IMR-90 (cell line): ENCODE measurements around the gene SLIT1. TPM values are rescaled to one million over a fixed set of nuclear protein-coding genes. Genes with fewer than 3 reads are reported as not detected.
A peak's percentile ranks its signal among the peaks of the same experiment; 100 is the strongest.

Experiments used
- ATAC-seq: fragments of 200-7000 bp; cut with Tn5 transposase; 2 replicates; pipeline ENCODE4 v1.9.1; 2020; ENCODE audit warnings: low read depth, mild to moderate bottlenecking, moderate library complexity
- BruUV-seq: library from RNA; stranded (reverse); fragments of 400-500 nt; replicated peaks from 2 replicates; lab custom pipeline; 2021; lab: Mats Ljungman, UMichigan
- CTCF ChIA-PET: fragments of 300-600 bp; formaldehyde crosslinking; extraction: SDS; loops from one replicate; lab custom pipeline; 2021; ENCODE audit warnings: antibody characterized with exemption; lab: Yijun Ruan, JAX
- POLR2A ChIA-PET: fragments of 300-600 bp; sonication (Branson Sonifier 250); formaldehyde crosslinking; loops from one replicate; lab custom pipeline; 2022; ENCODE audit warnings: antibody characterized with exemption; ENCODE audit not compliant: unreplicated experiment; lab: Charles Lee
- DNase-seq: peaks from one replicate; pipeline ENCODE4 v3.0.0; 2013
- H2AFZ ChIP-seq: replicated peaks from 2 replicates; pipeline ENCODE3; 2013; ENCODE audit warnings: low read length, mild to moderate bottlenecking; ENCODE audit not compliant: poor library complexity
- H2AK5ac ChIP-seq: 2 replicates; pipeline ENCODE4 v1.6.1; 2013; ENCODE audit warnings: low read depth, low read length, inconsistent platforms
- H2AK9ac ChIP-seq: replicated peaks from 2 replicates; pipeline ENCODE3; 2013; ENCODE audit warnings: mild to moderate bottlenecking, low read depth, low read length, moderate library complexity; ENCODE audit not compliant: poor library complexity
- H2BK120ac ChIP-seq: 2 replicates; pipeline ENCODE4 v1.6.1; 2013; ENCODE audit warnings: low read depth, low read length, inconsistent platforms
- H2BK15ac ChIP-seq: 3 replicates; pipeline ENCODE4 v1.6.1; 2013; ENCODE audit warnings: low read depth, low read length, inconsistent platforms
- H2BK20ac ChIP-seq: 2 replicates; pipeline ENCODE4 v1.6.1; 2013; ENCODE audit warnings: low read depth, mild to moderate bottlenecking, inconsistent platforms, low read length, moderate library complexity
- H2BK5ac ChIP-seq: 2 replicates; pipeline ENCODE4 v1.6.1; 2013; ENCODE audit warnings: mild to moderate bottlenecking, low read depth, low read length, inconsistent platforms; ENCODE audit not compliant: poor library complexity, severe bottlenecking
- H3K14ac ChIP-seq: replicated peaks from 2 replicates; pipeline ENCODE4 v1.6.1; 2013; ENCODE audit warnings: low read depth, low read length, inconsistent platforms
- H3K18ac ChIP-seq: 2 replicates; pipeline ENCODE4 v1.6.1; 2013; ENCODE audit warnings: low read depth, low read length, control low read depth
- H3K23ac ChIP-seq: 2 replicates; pipeline ENCODE4 v1.6.1; 2013; ENCODE audit warnings: low read depth, low read length, inconsistent platforms
- H3K27ac ChIP-seq: 2 replicates; pipeline ENCODE4 v1.5.1; 2013; ENCODE audit warnings: mild to moderate bottlenecking, control low read depth, low read length; ENCODE audit not compliant: insufficient read depth
- H3K27me3 ChIP-seq: 2 replicates; pipeline ENCODE4 v1.6.1; 2013; ENCODE audit warnings: low read length; ENCODE audit not compliant: control insufficient read depth, insufficient read depth
- H3K36me3 ChIP-seq: 2 replicates; pipeline ENCODE4 v1.6.1; 2013; ENCODE audit warnings: low read length, mixed read lengths; ENCODE audit not compliant: control insufficient read depth, insufficient read depth
- H3K4ac ChIP-seq: 2 replicates; pipeline ENCODE4 v1.6.1; 2013; ENCODE audit warnings: low read depth, low read length, inconsistent platforms
- H3K4me1 ChIP-seq: 2 replicates; pipeline ENCODE4 v1.6.1; 2013; ENCODE audit warnings: low read length, mixed read lengths; ENCODE audit not compliant: control insufficient read depth, insufficient read depth
- H3K4me2 ChIP-seq: 2 replicates; pipeline ENCODE4 v1.6.1; 2013; ENCODE audit warnings: low read depth, mild to moderate bottlenecking, control low read depth, low read length, moderate library complexity
- H3K4me3 ChIP-seq: 2 replicates; pipeline ENCODE4 v1.5.1; 2013; ENCODE audit warnings: low read depth, mild to moderate bottlenecking, control low read depth, low read length, moderate library complexity; ENCODE audit not compliant: insufficient read depth
- H3K56ac ChIP-seq: 2 replicates; pipeline ENCODE4 v1.6.1; 2013; ENCODE audit warnings: low read length, inconsistent platforms; ENCODE audit not compliant: insufficient read depth; ENCODE audit errors: extremely low read depth
- H3K79me1 ChIP-seq, 2 experiments: 2 replicates each; pipeline ENCODE4 v1.6.1; 2013; ENCODE audit warnings: low read length in 2 of 2, inconsistent platforms in 1 of 2, low read depth in 1 of 2
- H3K9ac ChIP-seq: 2 replicates; pipeline ENCODE4 v1.6.1; 2013; ENCODE audit warnings: low read depth, low read length, control low read depth
- H3K9me1 ChIP-seq: 2 replicates; pipeline ENCODE4 v1.6.1; 2013; ENCODE audit warnings: low read length, inconsistent platforms; ENCODE audit not compliant: insufficient read depth
- H3K9me3 ChIP-seq: 2 replicates; pipeline ENCODE4 v1.6.1; 2013; ENCODE audit warnings: low read length; ENCODE audit not compliant: control insufficient read depth, insufficient read depth
- H4K20me1 ChIP-seq: 2 replicates; pipeline ENCODE4 v1.6.1; 2013; ENCODE audit warnings: low read length, inconsistent platforms; ENCODE audit not compliant: insufficient read depth
- H4K5ac ChIP-seq: 2 replicates; pipeline ENCODE4 v1.6.1; 2013; ENCODE audit warnings: mild to moderate bottlenecking, low read depth, low read length, control low read depth
- H4K8ac ChIP-seq, 2 experiments: 2 replicates each; pipeline ENCODE4 v1.6.1; 2013; ENCODE audit warnings: low read depth in 2 of 2, low read length in 2 of 2, control low read depth in 1 of 2, inconsistent platforms in 1 of 2
- H4K91ac ChIP-seq: 2 replicates; pipeline ENCODE4 v1.6.1; 2013; ENCODE audit warnings: low read depth, low read length, inconsistent platforms; ENCODE audit not compliant: insufficient read depth
- CEBPB ChIP-seq: IDR thresholded peaks from 2 replicates; pipeline ENCODE4 v1.6.1; 2012; ENCODE audit warnings: low read depth, low read length, improper control_type of control experiment
- MAZ ChIP-seq: IDR thresholded peaks from 2 replicates; pipeline ENCODE4 v1.6.1; 2012; ENCODE audit warnings: low read depth, mild to moderate bottlenecking, low read length, improper control_type of control experiment, moderate library complexity, borderline replicate concordance
- RCOR1 ChIP-seq: IDR thresholded peaks from 2 replicates; pipeline ENCODE4 v1.6.1; 2012; ENCODE audit warnings: mild to moderate bottlenecking, low read length, improper control_type of control experiment; ENCODE audit not compliant: insufficient replicate concordance
- WGBS, 2 experiments: methylation state at CpG; one replicate each; pipeline versions ENCODE4 v1.1.5 to v1.1.7; 2013; ENCODE audit warnings: missing lambda C conversion rate in 2 of 2; ENCODE audit not compliant: insufficient read length in 1 of 2; ENCODE audit errors: extremely low coverage in 2 of 2; 5-methylcytosine and 5-hydroxymethylcytosine counted together
- dilution Hi-C: fragments of 300-500 bp; cut with HindIII; formaldehyde crosslinking; loops from one replicate; pipeline ENCODE4 v1.14.3; 2018; ENCODE audit warnings: low sequenced_read_pairs; ENCODE audit not compliant: unreplicated experiment
- in situ Hi-C: fragments of 300-500 bp; cut with MboI; formaldehyde crosslinking; loops from 3 replicates; pipeline ENCODE4 v1.14.3; 2019; ENCODE audit warnings: low sequenced_read_pairs, inconsistent platforms, mixed read lengths
- intact Hi-C: fragments of 100-400 bp; cut with micrococcal nuclease; formaldehyde crosslinking; loops from 2 replicates; pipeline ENCODE4 v1.10.0; 2022
- polyA plus RNA-seq, 3 experiments: library from polyadenylated mRNA; depleted of rRNA; stranded (reverse); fragments of >200 nt; gene quantifications; 2 replicates each; pipeline ENCODE4 v1.2.3, GENCODE V29; 2012; ENCODE audit warnings: low replicate concordance in 1 of 3
- total RNA-seq: library from RNA; depleted of rRNA; stranded (reverse); fragments of >200 nt; gene quantifications from 2 replicates; pipeline ENCODE4 v1.2.3, GENCODE V29; 2012

The SLIT1 gene
- total and polyA plus RNA-seq, 2 of the 4 experiments (the other 2 are of a cell fraction) = under 0.01 TPM

GRCh38 chr10:96995851-96996250 is 189.9 kb downstream of the SLIT1 start:
- H2AK9ac ChIP-seq = no peak overlapping the region
- CTCF ChIA-PET = interaction anchor here (1.0 kb wide), 1 partner anchor 29 kb away, joined by 3 read pairs; no protein-coding TSS in a partner anchor
- H4K8ac ChIP-seq = no peak overlapping the region
- no peak overlapping the region for H2BK120ac ChIP-seq
- in situ Hi-C loops = no loop called here
- WGBS, 2 experiments = 60% methylated on average over 2 of the region's 4 CpGs; no CpG with 5 or more reads in 1 of the 2 experiments
- H3K4me2 ChIP-seq = no peak overlapping the region
- H4K5ac ChIP-seq = no peak overlapping the region
- H2BK15ac ChIP-seq = no peak overlapping the region
- ATAC-seq (no peak), DNase-seq (peak; percentile 20)
- no peak overlapping the region for H2BK5ac ChIP-seq
- H4K91ac ChIP-seq = no peak overlapping the region
- no peak overlapping the region for H3K4ac ChIP-seq
- H3K36me3 ChIP-seq = no peaks in the 10 kb centered on the region
- peaks cover 8% of the 10 kb centered on the region for H3K4me1 ChIP-seq
- no peak overlapping the region for H2BK20ac ChIP-seq
- peaks cover 0 to 8% of the 10 kb centered on the region in 2 experiments; a peak in 1 of 4 replicates for H3K79me1 ChIP-seq
- no peak overlapping the region for H2AFZ ChIP-seq
- intact Hi-C loops = no loop called here
- H2AK5ac ChIP-seq = no peak overlapping the region
- 0 out of 2 replicates have a peak, but pooled peaks cover 4% of the 10 kb centered on the region for H4K20me1 ChIP-seq
- no peak overlapping the region for H3K23ac ChIP-seq
- no peak overlapping the region for H3K4me3 ChIP-seq
- H3K27me3 ChIP-seq = no peaks in the 10 kb centered on the region
- BruUV-seq = no TSS peak
- peaks cover 22% of the 10 kb centered on the region for H3K9me1 ChIP-seq
- no peak overlapping the region for H3K56ac ChIP-seq
- POLR2A ChIA-PET = no interaction called here
- H3K14ac ChIP-seq = no peak overlapping the region
- H3K18ac ChIP-seq = no peak overlapping the region
- TF ChIP-seq MAZ (no peak), CEBPB (no peak), RCOR1 (no peak)
- no peak overlapping the region for H3K9ac ChIP-seq
- no peak overlapping the region for H3K27ac ChIP-seq
- no peaks in the 10 kb centered on the region for H3K9me3 ChIP-seq
- dilution Hi-C loops = no loop called here
